HG02759 (cell line): ENCODE measurements around the gene OR12D3.
"Not testable (repeated sequence)": the region's sequence is repeated elsewhere in the genome, so short reads cannot be mapped to it uniquely, and the experiment has no call there.

Experiments used
- ATAC-seq: cut with Tn5 transposase; IDR thresholded peaks from one replicate; pipeline ENCODE4 v1.9.1; 2021; ENCODE audit warnings: mild to moderate bottlenecking, moderate library complexity; ENCODE audit not compliant: unreplicated experiment

OR12D3 gene

DNA sequence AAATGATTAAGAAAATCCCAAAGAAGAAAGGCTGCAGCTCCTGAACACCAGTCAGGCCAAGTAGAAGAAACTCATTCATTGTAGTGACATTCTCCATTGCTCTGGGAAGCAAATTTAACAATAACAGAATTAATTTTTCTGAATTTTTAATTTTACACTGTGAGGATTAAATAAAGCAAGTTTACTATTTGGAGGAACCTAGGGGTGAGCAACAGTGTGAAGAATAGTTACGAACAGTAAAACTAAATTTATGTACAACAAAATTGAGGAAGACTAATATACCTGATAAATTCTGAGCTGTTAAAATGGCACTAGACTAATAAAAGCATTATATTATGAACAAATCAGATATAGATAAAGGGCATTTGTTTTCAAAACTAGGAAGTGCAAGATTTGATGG lies at the start of gene OR12D3:
TSS of gene OR12D3 (minus strand) at position 101 of the 400 bp plus-strand sequence. CDS start at position 97, 4 bp downstream.
- ATAC-seq: no peak

DNA sequence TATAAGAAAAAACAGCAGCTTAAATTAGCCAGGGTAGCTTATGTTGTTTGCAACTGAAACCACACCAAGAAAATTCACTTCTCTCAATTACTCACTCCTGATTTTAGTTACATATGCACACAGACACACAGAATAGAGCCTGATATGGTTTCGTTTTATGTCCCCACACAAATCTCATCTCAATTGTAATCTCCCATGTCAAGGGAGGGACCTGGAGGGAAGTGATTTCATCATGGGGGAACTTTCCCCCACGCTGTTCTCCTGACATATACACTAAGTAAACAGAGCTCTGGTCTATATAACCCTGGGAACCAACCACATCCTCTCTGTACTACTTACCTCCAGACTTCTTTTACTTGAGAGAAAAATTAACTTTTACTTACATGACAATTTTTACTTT lies 49.5 kb upstream of the OR12D3 start:
- ATAC-seq: no peak

GRCh38 chr6:29424168-29424567 lies 49.1 kb upstream of the OR12D3 start:
- ATAC-seq: no peak

DNA sequence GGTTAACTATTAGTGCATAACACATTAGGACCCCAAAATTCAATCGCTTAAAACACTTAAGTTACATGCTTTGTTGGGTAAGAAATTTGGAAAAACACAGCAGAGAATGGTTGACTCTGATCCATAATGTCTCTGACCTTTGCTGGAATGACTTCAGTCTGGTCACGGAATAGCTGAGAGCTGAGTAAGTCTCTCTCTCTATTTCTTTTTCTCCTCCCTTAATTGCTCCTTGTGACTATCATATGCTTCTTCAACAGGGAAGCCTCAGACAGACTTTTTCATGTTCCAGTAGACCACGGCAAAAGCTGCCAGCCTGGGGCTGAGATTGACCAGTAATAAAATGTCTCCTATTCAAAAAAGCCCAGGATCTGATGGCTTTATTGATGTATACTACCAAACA lies 44.4 kb upstream of the OR12D3 start:
- no peak for ATAC-seq

DNA sequence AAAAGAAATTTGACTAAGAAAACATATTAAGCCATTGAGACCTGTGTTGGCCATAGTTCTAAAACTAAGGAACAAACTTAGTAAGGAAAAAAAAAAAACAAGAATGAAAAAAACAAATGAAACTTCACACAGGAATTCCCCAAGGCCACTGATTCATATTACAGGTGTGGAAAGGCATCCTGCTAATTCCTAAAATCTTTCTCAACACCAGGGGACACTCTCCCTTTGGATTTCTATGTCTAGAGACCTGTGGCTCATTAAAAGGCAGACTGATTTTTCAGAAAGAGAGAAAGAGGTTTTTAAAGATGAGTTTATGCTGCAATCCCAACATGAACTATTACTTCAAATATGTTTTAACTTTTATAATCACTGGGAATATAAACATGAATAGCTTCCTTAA lies 39.5 kb upstream of the OR12D3 start, which contains the start of gene OR12D1:
TSS of gene OR12D1 (plus strand) at position 341 of the 400 bp plus-strand sequence.
- no peak for ATAC-seq

- no peak for ATAC-seq
Observed at GRCh38 chr6:29403801-29404200, 28.7 kb upstream of the OR12D3 start.

GRCh38 chr6:29399525-29399924 lies 24.4 kb upstream of the OR12D3 start:
- no peak for ATAC-seq

GRCh38 chr6:29395331-29395730 lies 20.2 kb upstream of the OR12D3 start, which contains the start of gene OR12D2:
TSS of gene OR12D2 (plus strand) at chr6:29395631. CDS start at chr6:29396700, 1,069 bp downstream.
- ATAC-seq: no peak

DNA sequence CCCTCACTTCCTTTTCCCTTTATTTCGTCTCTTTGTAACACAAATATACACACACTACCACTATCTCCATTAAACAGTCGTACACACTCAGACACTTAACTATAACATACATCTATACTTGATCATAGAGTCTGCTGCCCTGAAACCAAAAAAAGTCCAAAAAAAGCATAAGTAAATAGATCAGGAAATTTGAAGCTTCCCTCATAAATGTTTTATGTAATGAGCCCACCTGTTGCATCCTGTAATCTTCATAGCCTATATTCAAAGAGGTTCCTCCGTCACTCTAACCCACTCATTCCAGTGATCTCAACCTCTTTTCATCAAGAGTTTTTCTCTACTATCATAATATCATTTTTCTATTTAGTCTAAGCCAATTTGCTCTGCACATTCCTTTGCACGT lies 13.4 kb upstream of the OR12D3 start:
- ATAC-seq: no peak

- no peak for ATAC-seq
Observed at GRCh38 chr6:29376003-29376402, 912 bp upstream of the OR12D3 start.

GRCh38 chr6:29368765-29369164 lies 6.3 kb downstream of the OR12D3 start, which contains the start of gene OR5V1:
TSS of gene OR5V1 (minus strand) at chr6:29368865. CDS start at chr6:29356195, 12,670 bp downstream.
- no peak for ATAC-seq

GRCh38 chr6:29355603-29356002 lies 19.5 kb downstream of the OR12D3 start:
- ATAC-seq: no peak

DNA sequence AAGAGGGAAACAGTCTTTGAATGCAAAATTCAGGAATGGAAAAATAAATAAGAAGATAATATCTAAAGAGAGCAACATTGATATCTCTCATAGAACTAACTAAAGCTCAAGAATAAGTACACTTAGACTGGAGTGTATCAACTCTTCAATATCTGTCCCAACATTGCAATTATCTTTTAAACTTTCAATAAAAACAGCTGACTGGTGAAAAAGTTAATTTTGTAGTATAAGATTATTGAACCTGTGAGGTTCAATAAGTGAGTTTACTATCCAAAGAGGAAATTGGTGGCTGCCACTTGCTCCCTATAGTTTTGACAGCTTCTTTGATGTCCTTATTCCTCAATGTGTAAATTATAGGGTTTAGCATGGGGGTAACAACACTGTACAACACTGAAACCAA lies 20.1 kb downstream of the OR12D3 start:
- no peak for ATAC-seq

DNA sequence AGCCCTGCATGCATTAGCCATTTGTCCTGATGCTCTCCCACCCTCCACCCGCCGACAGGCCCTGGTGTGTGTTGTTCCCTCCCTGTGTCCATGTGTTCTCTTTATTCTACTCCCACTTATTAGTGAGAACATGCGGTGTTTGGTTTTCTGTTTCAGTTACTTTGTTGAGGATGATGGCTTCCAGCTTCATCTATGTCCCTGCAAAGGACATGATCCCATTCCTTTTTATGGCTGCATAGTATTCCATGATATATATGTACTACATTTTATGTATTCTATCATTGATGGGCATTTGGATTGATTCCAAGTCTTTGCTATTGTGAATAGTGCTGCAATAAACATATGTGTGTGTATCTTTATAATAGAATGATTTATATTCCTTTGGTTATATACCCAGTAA lies 25.7 kb downstream of the OR12D3 start:
- ATAC-seq: not testable (repeated sequence)

DNA sequence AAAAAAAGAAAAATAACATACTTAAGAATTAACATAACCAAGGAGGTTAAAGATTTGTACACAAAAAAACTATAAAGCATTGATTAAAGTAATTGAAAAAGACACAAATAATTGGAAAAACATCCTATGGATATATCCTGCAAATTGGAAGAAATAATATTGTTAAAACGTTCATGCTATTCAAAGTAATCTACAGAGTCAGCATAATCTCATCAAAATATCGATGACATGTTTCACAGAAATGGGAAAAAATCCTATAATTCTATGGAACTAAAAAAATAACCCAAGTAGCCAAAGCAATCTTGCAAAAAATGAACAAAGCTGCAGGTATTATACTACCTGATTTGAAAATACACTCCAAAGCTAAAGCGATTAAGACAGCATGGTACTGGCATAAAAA lies 29.7 kb downstream of the OR12D3 start:
- no peak for ATAC-seq

GRCh38 chr6:29336269-29336668 lies 38.8 kb downstream of the OR12D3 start:
- no peak for ATAC-seq

DNA sequence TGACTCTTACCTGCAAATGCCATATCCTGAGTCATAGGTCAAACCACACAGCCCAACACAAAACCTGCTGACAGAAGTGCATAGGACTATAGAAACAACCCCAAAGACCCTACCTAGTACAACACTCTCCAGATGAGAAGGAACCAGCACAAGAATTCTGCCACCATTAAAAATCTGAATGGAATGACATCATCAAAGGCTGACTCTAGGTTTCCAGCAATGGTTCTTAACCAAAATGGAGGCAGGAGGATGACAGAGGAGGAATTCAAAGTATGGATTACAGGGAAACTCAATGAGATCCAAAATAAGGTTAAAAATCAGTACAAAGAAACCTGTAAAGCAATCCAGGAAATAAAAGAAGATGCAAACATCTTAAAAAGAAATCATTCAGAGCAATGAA lies 42.4 kb downstream of the OR12D3 start:
- no peak for ATAC-seq

- no peak for ATAC-seq
Observed at GRCh38 chr6:29325777-29326176, 49.3 kb downstream of the OR12D3 start.
